Endothelial cell of umbilical vein (primary cell): Measurements from ENCODE around the gene HIGD1C. TPM values are rescaled to one million over a fixed set of nuclear protein-coding genes. Genes with fewer than 3 reads are reported as not detected.

Experiments used
- BruUV-seq: library from RNA; stranded (reverse); fragments of 400-500 nt; replicated peaks from 2 replicates; lab custom pipeline; 2021; lab: Mats Ljungman, UMichigan
- CTCF ChIA-PET: fragments of 300-600, 350-600 bp; sonication (Branson Sonifier 250); formaldehyde crosslinking; loops from one replicate; lab custom pipeline; 2021; ENCODE audit warnings: antibody characterized with exemption, inconsistent platforms; lab: Charles Lee
- POLR2A ChIA-PET: fragments of 300-600, 350-600 bp; sonication (Branson Sonifier 250); formaldehyde crosslinking; loops from one replicate; lab custom pipeline; 2021; ENCODE audit warnings: antibody characterized with exemption, inconsistent platforms; lab: Charles Lee
- DNase-seq: peaks from one replicate; pipeline ENCODE4 v3.0.0-alpha.2; 2011; ENCODE audit warnings: low read depth, low spot score
- FAIRE-seq: peaks from 2 replicates; lab custom pipeline; 2011; peaks lifted over from hg19 to GRCh38; lab: Jason Lieb, UNC
- H2AFZ ChIP-seq: 2 replicates; pipeline ENCODE4 v1.6.0; 2012; ENCODE audit warnings: low read depth, low read length, control low read depth, inconsistent platforms
- H3K27ac ChIP-seq: 2 replicates; pipeline ENCODE4 v1.5.1; 2011; ENCODE audit warnings: low read depth, mild to moderate bottlenecking, control low read depth, low read length, moderate library complexity; ENCODE audit not compliant: insufficient read depth
- H3K27me3 ChIP-seq, 2 experiments: 2 replicates each; pipeline versions ENCODE4 v1.6.0 to v1.6.1; 2011; ENCODE audit warnings: low read length in 2 of 2, mixed read lengths in 1 of 2; ENCODE audit not compliant: control insufficient read depth in 2 of 2, insufficient read depth in 2 of 2
- H3K36me3 ChIP-seq, 2 experiments: 2 replicates in 1 of 2; 3 replicates in 1 of 2; pipeline ENCODE4 v1.5.1; 2011; ENCODE audit warnings: low read length in 2 of 2, mild to moderate bottlenecking in 1 of 2, moderate library complexity in 1 of 2; ENCODE audit not compliant: control insufficient read depth in 2 of 2, insufficient read depth in 2 of 2; ENCODE audit errors: extremely low read depth in 1 of 2
- H3K4me1 ChIP-seq: 3 replicates; pipeline ENCODE4 v1.5.1; 2011; ENCODE audit warnings: mild to moderate bottlenecking, low read length; ENCODE audit not compliant: control insufficient read depth, insufficient read depth; ENCODE audit errors: extremely low read depth
- H3K4me2 ChIP-seq: 2 replicates; pipeline ENCODE4 v1.6.1; 2011; ENCODE audit warnings: low read length, control low read depth, mixed read lengths; ENCODE audit not compliant: insufficient read depth
- H3K4me3 ChIP-seq, 3 experiments: fragments of 200-600 bp in 1 of 3; sonication (generic), shearing (Covaris generic) in 1 of 3; replicated peaks in 1 of 3; 2 replicates each; pipeline ENCODE4 v1.5.1; 2011 to 2016; ENCODE audit warnings: control low read depth in 3 of 3, low read length in 3 of 3, mild to moderate bottlenecking in 2 of 3, inconsistent platforms in 1 of 3, low read depth in 1 of 3, moderate library complexity in 1 of 3; ENCODE audit not compliant: insufficient read depth in 1 of 3
- H3K79me2 ChIP-seq: 2 replicates; pipeline ENCODE4 v1.6.0; 2012; ENCODE audit warnings: low read length, inconsistent platforms; ENCODE audit not compliant: control insufficient read depth, insufficient read depth
- H3K9ac ChIP-seq: replicated peaks from 2 replicates; pipeline ENCODE3; 2011; ENCODE audit warnings: low read length, control low read depth; ENCODE audit not compliant: insufficient read depth; ENCODE audit errors: extremely low read depth
- H3K9me1 ChIP-seq: replicated peaks from 3 replicates; pipeline ENCODE4 v1.6.0; 2011; ENCODE audit warnings: mild to moderate bottlenecking, low read length; ENCODE audit not compliant: control insufficient read depth, insufficient read depth; ENCODE audit errors: extremely low read depth
- H3K9me3 ChIP-seq: replicated peaks from 2 replicates; pipeline ENCODE4 v1.5.1; 2012; ENCODE audit warnings: low read length, inconsistent platforms; ENCODE audit not compliant: control insufficient read depth, insufficient read depth
- H4K20me1 ChIP-seq: replicated peaks from 2 replicates; pipeline ENCODE3; 2011; ENCODE audit warnings: mild to moderate bottlenecking, low read length; ENCODE audit not compliant: control insufficient read depth, insufficient read depth; ENCODE audit errors: extremely low read depth
- CTCF ChIP-seq, 2 donors: IDR thresholded peaks; 1 replicate in 1 of 2; 2 replicates in 1 of 2; pipeline ENCODE4 v1.5.1; 2011; ENCODE audit warnings: low read length in 2 of 2, mild to moderate bottlenecking in 2 of 2, moderate library complexity in 2 of 2, control low read depth in 1 of 2, inconsistent platforms in 1 of 2, low read depth in 1 of 2; ENCODE audit not compliant: insufficient read depth in 1 of 2; ENCODE audit errors: extremely low read depth in 1 of 2
- EZH2 ChIP-seq: IDR thresholded peaks from 2 replicates; pipeline ENCODE4 v1.6.1; 2012; ENCODE audit warnings: borderline replicate concordance, low read depth, mild to moderate bottlenecking, moderate library complexity, low read length, inconsistent platforms; ENCODE audit not compliant: severe bottlenecking
- FOS ChIP-seq: IDR thresholded peaks from 2 replicates; pipeline ENCODE4 v1.6.1; 2011; ENCODE audit warnings: mild to moderate bottlenecking, low read length, moderate library complexity, borderline replicate concordance; ENCODE audit not compliant: insufficient read depth
- GATA2 ChIP-seq: IDR thresholded peaks from 2 replicates; pipeline ENCODE4 v1.7.0; 2011; ENCODE audit warnings: low read depth, mild to moderate bottlenecking, moderate library complexity, mixed read lengths, low read length; ENCODE audit not compliant: insufficient read length, insufficient read depth
- JUN ChIP-seq: IDR thresholded peaks from 2 replicates; pipeline ENCODE4 v1.6.1; 2011; ENCODE audit warnings: borderline replicate concordance, low read depth; ENCODE audit not compliant: insufficient read length, insufficient read depth
- MAX ChIP-seq: IDR thresholded peaks from 2 replicates; pipeline ENCODE4 v1.6.1; 2011; ENCODE audit not compliant: insufficient read depth, insufficient read length
- MYC ChIP-seq: IDR thresholded peaks from one replicate; pipeline ENCODE4 v1.6.1; 2011; ENCODE audit warnings: mild to moderate bottlenecking, low read depth, low read length
- POLR2A ChIP-seq: IDR thresholded peaks from 2 replicates; pipeline ENCODE4 v1.6.1; 2012; ENCODE audit warnings: low read depth, mild to moderate bottlenecking, control low read depth, low read length
- POLR2AphosphoS5 ChIP-seq: IDR thresholded peaks from 2 replicates; pipeline ENCODE4 v1.6.1; 2012; ENCODE audit warnings: low read depth, mild to moderate bottlenecking, control low read depth, low read length, moderate library complexity; ENCODE audit not compliant: insufficient read depth
- dilution Hi-C: fragments of 300-500 bp; cut with MboI; formaldehyde crosslinking; loops from one replicate; pipeline ENCODE4 v1.15.0; 2019; ENCODE audit warnings: low sequenced_read_pairs; ENCODE audit not compliant: extremely low pct_ligation_motif_present
- intact Hi-C: fragments of 100-400 bp; cut with micrococcal nuclease; formaldehyde crosslinking; loops from one replicate; pipeline ENCODE4 v1.10.0; 2022
- polyA plus RNA-seq, 4 experiments: library from polyadenylated mRNA; depleted of rRNA in 3 of 4; stranded (reverse) in 3 of 4; unstranded in 1 of 4; fragments of >200 nt; gene quantifications; 2 replicates each; pipeline versions ENCODE4 v1.2.1 to v1.2.3, GENCODE V29; 2011 to 2012; ENCODE audit warnings: missing spikeins in 1 of 4
- total RNA-seq: library from RNA; stranded (reverse); gene quantifications from 2 replicates; pipeline ENCODE4 v1.2.3, GENCODE V29; 2021

Gene HIGD1C
- total and polyA plus RNA-seq, 2 donors (not counting 3 experiments of a cell fraction or from before 2014, with no cell fraction given), result not detected

GRCh38 chr12:50988051-50988450 lies 35.7 kb downstream of the HIGD1C start:
- FAIRE-seq (no peak), DNase-seq (no peak)
- Histone ChIP-seq H3K36me3 (peaks cover 15 to 20% of the 10 kb centered on the region in 2 experiments), H3K4me2 (no peak overlapping the region), H2AFZ (no peak overlapping the region), H3K79me2 (no peaks in the 10 kb centered on the region), H3K4me3 (no peak overlapping the region), H3K9ac (no peak overlapping the region), H3K27me3 (no peaks in the 10 kb centered on the region), H3K4me1 (peaks cover 41% of the 10 kb centered on the region), H3K9me3 (no peaks in the 10 kb centered on the region), H3K9me1 (no peaks in the 10 kb centered on the region), H4K20me1 (no peaks in the 10 kb centered on the region), H3K27ac (peak overlapping the region; percentile 20)
- dilution Hi-C loops, result no loop called here
- ChIA-PET POLR2A (interaction anchor here (1.4 kb wide), 1 partner anchor 223 kb away, joined by 4 read pairs; no protein-coding TSS in a partner anchor), CTCF (interaction anchor here (1.2 to 7.3 kb wide), 12 partner anchors 22 to 353 kb away, joined by 3 to 299 read pairs (median 11); partner anchors contain the start of genes ATF1 and LETMD1)
- intact Hi-C loops, result loop anchor here (5.0 kb wide), 2 partner anchors 39 to 61 kb away; partner anchors contain the start of gene SLC11A2
- TF ChIP-seq CTCF (IDR thresholded peaks at IDR 0.05; ENCODE audit: extremely low read depth in 1 of 2, insufficient read depth in 1 of 2, low read depth in 1 of 2, low read length in 2 of 2), result no peak
- no peak for TF ChIP-seq EZH2
- no peak for TF ChIP-seq MAX
- no peak for TF ChIP-seq JUN
- no peak for TF ChIP-seq POLR2AphosphoS5
- no peak for TF ChIP-seq GATA2
- no peak for TF ChIP-seq POLR2A
- no peak for TF ChIP-seq MYC
- no peak for TF ChIP-seq FOS
- no TSS peak for BruUV-seq
